GM21367 (cell line): Measurements from ENCODE around the gene CLASRP.
"Not testable (repeated sequence)": the region's sequence is repeated elsewhere in the genome, so short reads cannot be mapped to it uniquely, and the experiment has no call there.

Experiments used
- ATAC-seq: cut with Tn5 transposase; IDR thresholded peaks from one replicate; pipeline ENCODE4 v1.9.1; 2021; ENCODE audit not compliant: unreplicated experiment

The CLASRP gene

GRCh38 chr19:45038931-45039893 lies at the start of gene CLASRP:
CLASRP (plus strand) TSS chr19:45039045; CDS start chr19:45040213, 1,168 bp downstream.
- peak; percentile 72 for ATAC-seq

- ATAC-seq: no peak
These were observed 48.4 kb upstream of the CLASRP start for GRCh38 chr19:44990459-44990858.

- no peak for ATAC-seq
These were observed 47.9 kb upstream of the CLASRP start for GRCh38 chr19:44990966-44991365.

- ATAC-seq: no peak
These were observed 46.3 kb upstream of the CLASRP start for GRCh38 chr19:44992336-44993163.

GRCh38 chr19:44993526-44993925 lies 45.3 kb upstream of the CLASRP start:
- ATAC-seq: no peak

- no peak for ATAC-seq
These were observed 44.8 kb upstream of the CLASRP start for GRCh38 chr19:44993926-44994537.

GRCh38 chr19:44998025-44998424 lies 40.8 kb upstream of the CLASRP start:
- ATAC-seq: no peak

- not testable (repeated sequence) for ATAC-seq
These were observed 39.5 kb upstream of the CLASRP start for GRCh38 chr19:44999131-44999925.

- not testable (repeated sequence) for ATAC-seq
These were observed 38.2 kb upstream of the CLASRP start for GRCh38 chr19:45000665-45001064.

- peak; percentile 36 for ATAC-seq
These were observed 37.6 kb upstream of the CLASRP start, which contains the start of gene RELB for GRCh38 chr19:45001087-45001739. RELB (plus strand) TSS chr19:45001464; CDS start chr19:45001580, 116 bp downstream.

GRCh38 chr19:45003485-45003884 lies 35.4 kb upstream of the CLASRP start:
- no peak for ATAC-seq

GRCh38 chr19:45005787-45006186 lies 33.1 kb upstream of the CLASRP start:
- no peak for ATAC-seq

GRCh38 chr19:45008552-45008951 lies 30.3 kb upstream of the CLASRP start:
- no peak for ATAC-seq

GRCh38 chr19:45009625-45010255 lies 29.1 kb upstream of the CLASRP start:
- ATAC-seq: no peak

GRCh38 chr19:45010306-45010705 lies 28.5 kb upstream of the CLASRP start:
- no peak for ATAC-seq

GRCh38 chr19:45011959-45012358 lies 26.9 kb upstream of the CLASRP start:
- ATAC-seq: no peak

- peak; percentile 69 for ATAC-seq
These were observed 22.2 kb upstream of the CLASRP start for GRCh38 chr19:45016388-45017314.

GRCh38 chr19:45019187-45019586 lies 19.7 kb upstream of the CLASRP start:
- ATAC-seq: no peak
